H1 (cell line): Measurements from ENCODE around the gene RELL1. TPM values are rescaled to one million over a fixed set of nuclear protein-coding genes. Genes with fewer than 3 reads are reported as not detected.

Experiments used
- CBX5 ChIP-seq: fragments of 300-800, 300-1000 bp; sonication (generic); IDR thresholded peaks from 2 replicates; pipeline ENCODE4 v1.7.1; 2016; ENCODE audit warnings: antibody characterized with exemption, low read length, low read depth
- CBX8 ChIP-seq: fragments of 300-800, 300-1000 bp; sonication (generic); IDR thresholded peaks from 2 replicates; pipeline ENCODE4 v1.7.1; 2016; ENCODE audit warnings: low read depth, low read length, borderline replicate concordance
- KDM4A ChIP-seq: IDR thresholded peaks from one replicate; pipeline ENCODE4 v1.7.1; 2012; ENCODE audit warnings: low read depth, mild to moderate bottlenecking, moderate library complexity, low read length, inconsistent platforms; ENCODE audit not compliant: severe bottlenecking
- polyA plus RNA-seq, 7 experiments: library from polyadenylated mRNA; depleted of rRNA in 3 of 7; stranded (reverse) in 5 of 7; unstranded in 2 of 7; fragments of >200 nt in 5 of 7; fragments of 200-250 nt in 2 of 7; gene quantifications; 1 replicate in 5 of 7; 2 replicates in 1 of 7; 4 replicates in 1 of 7; pipeline versions ENCODE4 v1.2.1 to v1.2.3, GENCODE V29; 2011 to 2013; ENCODE audit warnings: missing spikeins in 2 of 7, mixed read lengths in 2 of 7
- total RNA-seq: library from RNA; stranded (reverse); fragmentation: NEBNext Ultra II Directional; extraction: Animal tissue kit (Norgen Biotek cat#: 25700); gene quantifications from 2 replicates; pipeline ENCODE4 v1.2.1, GENCODE V29; 2021
- TF ChIP-seq, protein P1 (sequence below): fragments of 300-600 bp; sonication (generic); IDR thresholded peaks from 2 replicates; pipeline ENCODE4 v1.7.1; 2012; ENCODE audit warnings: low read length, moderate library complexity, mild to moderate bottlenecking, inconsistent platforms; ENCODE audit not compliant: insufficient replicate concordance

The RELL1 gene
- total and polyA plus RNA-seq, 2 of the 8 experiments (the other 6 are each of a cell fraction or from before 2014, with no cell fraction given): 2.1 to 14.1 TPM

DNA sequence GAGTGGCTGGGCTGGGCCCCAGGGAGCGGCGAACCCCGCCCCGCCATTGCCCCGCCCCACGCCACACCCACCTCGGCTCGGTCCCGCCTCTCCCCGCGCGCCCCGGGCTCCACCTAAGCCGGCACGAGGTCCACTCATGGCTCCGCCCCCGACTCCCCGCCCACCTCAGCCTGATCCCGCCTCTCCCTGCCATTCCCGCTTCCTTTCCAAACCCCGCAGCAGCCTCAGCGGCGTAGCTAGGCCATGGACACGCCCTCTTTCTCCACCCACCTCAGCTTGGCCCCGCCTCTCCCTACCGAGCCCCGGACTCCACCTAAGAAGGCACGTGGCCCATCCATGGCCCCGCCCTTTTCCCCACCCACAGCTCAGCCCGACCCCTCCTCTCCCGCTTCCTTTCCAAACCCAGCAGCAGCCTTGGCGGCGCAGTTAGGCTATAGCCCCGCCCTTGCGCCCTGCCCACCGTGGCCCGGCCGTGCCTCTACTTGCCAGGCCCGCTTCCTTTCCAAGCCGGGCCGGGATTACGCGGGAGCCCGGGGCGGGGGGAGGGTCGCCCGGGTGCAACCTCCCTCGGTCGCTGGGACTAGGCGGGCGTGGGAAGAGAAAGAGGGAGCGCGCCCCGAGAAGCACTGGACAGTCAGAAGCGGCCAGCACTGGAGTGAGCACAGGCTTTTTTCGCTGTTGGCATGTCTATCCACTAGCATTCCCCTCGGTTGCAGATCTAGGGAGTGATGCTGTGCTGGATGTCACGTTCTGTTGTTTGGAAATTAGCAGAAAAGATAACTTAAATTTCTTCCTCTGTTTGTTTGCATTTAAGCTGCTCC, at the start of gene RELL1 (continued):
- TF ChIP-seq, protein P1, sequence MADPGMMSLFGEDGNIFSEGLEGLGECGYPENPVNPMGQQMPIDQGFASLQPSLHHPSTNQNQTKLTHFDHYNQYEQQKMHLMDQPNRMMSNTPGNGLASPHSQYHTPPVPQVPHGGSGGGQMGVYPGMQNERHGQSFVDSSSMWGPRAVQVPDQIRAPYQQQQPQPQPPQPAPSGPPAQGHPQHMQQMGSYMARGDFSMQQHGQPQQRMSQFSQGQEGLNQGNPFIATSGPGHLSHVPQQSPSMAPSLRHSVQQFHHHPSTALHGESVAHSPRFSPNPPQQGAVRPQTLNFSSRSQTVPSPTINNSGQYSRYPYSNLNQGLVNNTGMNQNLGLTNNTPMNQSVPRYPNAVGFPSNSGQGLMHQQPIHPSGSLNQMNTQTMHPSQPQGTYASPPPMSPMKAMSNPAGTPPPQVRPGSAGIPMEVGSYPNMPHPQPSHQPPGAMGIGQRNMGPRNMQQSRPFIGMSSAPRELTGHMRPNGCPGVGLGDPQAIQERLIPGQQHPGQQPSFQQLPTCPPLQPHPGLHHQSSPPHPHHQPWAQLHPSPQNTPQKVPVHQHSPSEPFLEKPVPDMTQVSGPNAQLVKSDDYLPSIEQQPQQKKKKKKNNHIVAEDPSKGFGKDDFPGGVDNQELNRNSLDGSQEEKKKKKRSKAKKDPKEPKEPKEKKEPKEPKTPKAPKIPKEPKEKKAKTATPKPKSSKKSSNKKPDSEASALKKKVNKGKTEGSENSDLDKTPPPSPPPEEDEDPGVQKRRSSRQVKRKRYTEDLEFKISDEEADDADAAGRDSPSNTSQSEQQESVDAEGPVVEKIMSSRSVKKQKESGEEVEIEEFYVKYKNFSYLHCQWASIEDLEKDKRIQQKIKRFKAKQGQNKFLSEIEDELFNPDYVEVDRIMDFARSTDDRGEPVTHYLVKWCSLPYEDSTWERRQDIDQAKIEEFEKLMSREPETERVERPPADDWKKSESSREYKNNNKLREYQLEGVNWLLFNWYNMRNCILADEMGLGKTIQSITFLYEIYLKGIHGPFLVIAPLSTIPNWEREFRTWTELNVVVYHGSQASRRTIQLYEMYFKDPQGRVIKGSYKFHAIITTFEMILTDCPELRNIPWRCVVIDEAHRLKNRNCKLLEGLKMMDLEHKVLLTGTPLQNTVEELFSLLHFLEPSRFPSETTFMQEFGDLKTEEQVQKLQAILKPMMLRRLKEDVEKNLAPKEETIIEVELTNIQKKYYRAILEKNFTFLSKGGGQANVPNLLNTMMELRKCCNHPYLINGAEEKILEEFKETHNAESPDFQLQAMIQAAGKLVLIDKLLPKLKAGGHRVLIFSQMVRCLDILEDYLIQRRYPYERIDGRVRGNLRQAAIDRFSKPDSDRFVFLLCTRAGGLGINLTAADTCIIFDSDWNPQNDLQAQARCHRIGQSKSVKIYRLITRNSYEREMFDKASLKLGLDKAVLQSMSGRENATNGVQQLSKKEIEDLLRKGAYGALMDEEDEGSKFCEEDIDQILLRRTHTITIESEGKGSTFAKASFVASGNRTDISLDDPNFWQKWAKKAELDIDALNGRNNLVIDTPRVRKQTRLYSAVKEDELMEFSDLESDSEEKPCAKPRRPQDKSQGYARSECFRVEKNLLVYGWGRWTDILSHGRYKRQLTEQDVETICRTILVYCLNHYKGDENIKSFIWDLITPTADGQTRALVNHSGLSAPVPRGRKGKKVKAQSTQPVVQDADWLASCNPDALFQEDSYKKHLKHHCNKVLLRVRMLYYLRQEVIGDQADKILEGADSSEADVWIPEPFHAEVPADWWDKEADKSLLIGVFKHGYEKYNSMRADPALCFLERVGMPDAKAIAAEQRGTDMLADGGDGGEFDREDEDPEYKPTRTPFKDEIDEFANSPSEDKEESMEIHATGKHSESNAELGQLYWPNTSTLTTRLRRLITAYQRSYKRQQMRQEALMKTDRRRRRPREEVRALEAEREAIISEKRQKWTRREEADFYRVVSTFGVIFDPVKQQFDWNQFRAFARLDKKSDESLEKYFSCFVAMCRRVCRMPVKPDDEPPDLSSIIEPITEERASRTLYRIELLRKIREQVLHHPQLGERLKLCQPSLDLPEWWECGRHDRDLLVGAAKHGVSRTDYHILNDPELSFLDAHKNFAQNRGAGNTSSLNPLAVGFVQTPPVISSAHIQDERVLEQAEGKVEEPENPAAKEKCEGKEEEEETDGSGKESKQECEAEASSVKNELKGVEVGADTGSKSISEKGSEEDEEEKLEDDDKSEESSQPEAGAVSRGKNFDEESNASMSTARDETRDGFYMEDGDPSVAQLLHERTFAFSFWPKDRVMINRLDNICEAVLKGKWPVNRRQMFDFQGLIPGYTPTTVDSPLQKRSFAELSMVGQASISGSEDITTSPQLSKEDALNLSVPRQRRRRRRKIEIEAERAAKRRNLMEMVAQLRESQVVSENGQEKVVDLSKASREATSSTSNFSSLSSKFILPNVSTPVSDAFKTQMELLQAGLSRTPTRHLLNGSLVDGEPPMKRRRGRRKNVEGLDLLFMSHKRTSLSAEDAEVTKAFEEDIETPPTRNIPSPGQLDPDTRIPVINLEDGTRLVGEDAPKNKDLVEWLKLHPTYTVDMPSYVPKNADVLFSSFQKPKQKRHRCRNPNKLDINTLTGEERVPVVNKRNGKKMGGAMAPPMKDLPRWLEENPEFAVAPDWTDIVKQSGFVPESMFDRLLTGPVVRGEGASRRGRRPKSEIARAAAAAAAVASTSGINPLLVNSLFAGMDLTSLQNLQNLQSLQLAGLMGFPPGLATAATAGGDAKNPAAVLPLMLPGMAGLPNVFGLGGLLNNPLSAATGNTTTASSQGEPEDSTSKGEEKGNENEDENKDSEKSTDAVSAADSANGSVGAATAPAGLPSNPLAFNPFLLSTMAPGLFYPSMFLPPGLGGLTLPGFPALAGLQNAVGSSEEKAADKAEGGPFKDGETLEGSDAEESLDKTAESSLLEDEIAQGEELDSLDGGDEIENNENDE: no peak
- peak; percentile 12 for TF ChIP-seq KDM4A
- TF ChIP-seq CBX5: no peak
- TF ChIP-seq CBX8: no peak
- TF ChIP-seq, all 59 proteins: peak for 9
